Measurements from ENCODE around the gene HTR5A. TPM values are rescaled to one million over a fixed set of nuclear protein-coding genes. Genes with fewer than 3 reads are reported as not detected.

The HTR5A gene
- total and polyA plus RNA-seq, 2 donors (not counting 3 experiments of a cell fraction or from before 2014, with no cell fraction given): not detected

DNA sequence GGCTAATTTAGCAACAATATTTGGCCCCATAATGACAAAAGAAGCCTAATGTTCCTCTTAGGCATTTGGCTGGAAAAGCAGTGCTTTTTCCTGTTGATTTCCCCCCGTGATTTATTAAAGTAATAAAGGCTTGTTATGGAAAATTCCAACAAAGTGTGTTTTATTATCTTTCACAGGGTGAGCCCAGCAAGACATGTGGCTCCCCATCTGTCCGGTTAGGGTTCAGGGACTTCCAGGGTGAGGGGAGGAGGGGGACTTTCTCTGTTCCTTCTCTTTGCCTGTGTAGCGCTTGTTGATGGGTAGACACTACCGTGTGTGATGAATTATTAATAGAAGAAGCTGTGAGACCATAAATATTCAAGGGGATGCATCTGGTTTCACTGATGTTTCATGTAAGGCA, 39.0 kb downstream of the HTR5A start:
- Histone ChIP-seq H2AFZ (ENCODE audit: low read depth, low read length) (no peak overlapping the region), H4K20me1 (replicated peaks; ENCODE audit: control insufficient read depth, extremely low read depth, insufficient read depth, low read length) (no peaks in the 10 kb centered on the region), H3K4me2 (ENCODE audit: insufficient read depth, low read length) (no peak overlapping the region), H3K27ac (ENCODE audit: insufficient read depth, low read depth, low read length) (no peak overlapping the region), H3K9me1 (replicated peaks; ENCODE audit: control insufficient read depth, extremely low read depth, insufficient read depth, low read length) (no peaks in the 10 kb centered on the region), H3K9ac (replicated peaks; ENCODE audit: extremely low read depth, insufficient read depth, low read length) (no peak overlapping the region), H3K9me3 (replicated peaks; ENCODE audit: control insufficient read depth, insufficient read depth, low read length) (no peaks in the 10 kb centered on the region), H3K4me3 (replicated peaks in 1 of 3; ENCODE audit: insufficient read depth in 1 of 3, low read depth in 1 of 3, low read length in 3 of 3) (no peak overlapping the region), H3K4me1 (ENCODE audit: control insufficient read depth, extremely low read depth, insufficient read depth, low read length) (no peaks in the 10 kb centered on the region), H3K27me3 (ENCODE audit: control insufficient read depth in 2 of 2, insufficient read depth in 2 of 2, low read length in 2 of 2) (no peaks in the 10 kb centered on the region), H3K36me3 (ENCODE audit: control insufficient read depth in 2 of 2, extremely low read depth in 1 of 2, insufficient read depth in 2 of 2, low read length in 2 of 2) (no peaks in the 10 kb centered on the region), H3K79me2 (ENCODE audit: control insufficient read depth, insufficient read depth, low read length) (no peaks in the 10 kb centered on the region)
- TF ChIP-seq FOS (IDR thresholded peaks at IDR 0.05; ENCODE audit: borderline replicate concordance, insufficient read depth, low read length) (no peak), JUN (IDR thresholded peaks at IDR 0.05; ENCODE audit: borderline replicate concordance, insufficient read depth, insufficient read length, low read depth) (no peak), MYC (IDR thresholded peaks at IDR 0.05; ENCODE audit: low read depth, low read length) (no peak), EZH2 (IDR thresholded peaks at IDR 0.05; ENCODE audit: borderline replicate concordance, low read depth, low read length, severe bottlenecking) (no peak), POLR2AphosphoS5 (IDR thresholded peaks at IDR 0.05; ENCODE audit: insufficient read depth, low read depth, low read length) (no peak), GATA2 (IDR thresholded peaks at IDR 0.05; ENCODE audit: insufficient read depth, insufficient read length, low read depth, low read length) (no peak), POLR2A (IDR thresholded peaks at IDR 0.05; ENCODE audit: low read depth, low read length) (no peak)
- TF ChIP-seq, protein P1, sequence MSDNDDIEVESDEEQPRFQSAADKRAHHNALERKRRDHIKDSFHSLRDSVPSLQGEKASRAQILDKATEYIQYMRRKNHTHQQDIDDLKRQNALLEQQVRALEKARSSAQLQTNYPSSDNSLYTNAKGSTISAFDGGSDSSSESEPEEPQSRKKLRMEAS (IDR thresholded peaks at IDR 0.05; ENCODE audit: insufficient read depth, insufficient read length): no peak
- TF ChIP-seq, protein P2, sequence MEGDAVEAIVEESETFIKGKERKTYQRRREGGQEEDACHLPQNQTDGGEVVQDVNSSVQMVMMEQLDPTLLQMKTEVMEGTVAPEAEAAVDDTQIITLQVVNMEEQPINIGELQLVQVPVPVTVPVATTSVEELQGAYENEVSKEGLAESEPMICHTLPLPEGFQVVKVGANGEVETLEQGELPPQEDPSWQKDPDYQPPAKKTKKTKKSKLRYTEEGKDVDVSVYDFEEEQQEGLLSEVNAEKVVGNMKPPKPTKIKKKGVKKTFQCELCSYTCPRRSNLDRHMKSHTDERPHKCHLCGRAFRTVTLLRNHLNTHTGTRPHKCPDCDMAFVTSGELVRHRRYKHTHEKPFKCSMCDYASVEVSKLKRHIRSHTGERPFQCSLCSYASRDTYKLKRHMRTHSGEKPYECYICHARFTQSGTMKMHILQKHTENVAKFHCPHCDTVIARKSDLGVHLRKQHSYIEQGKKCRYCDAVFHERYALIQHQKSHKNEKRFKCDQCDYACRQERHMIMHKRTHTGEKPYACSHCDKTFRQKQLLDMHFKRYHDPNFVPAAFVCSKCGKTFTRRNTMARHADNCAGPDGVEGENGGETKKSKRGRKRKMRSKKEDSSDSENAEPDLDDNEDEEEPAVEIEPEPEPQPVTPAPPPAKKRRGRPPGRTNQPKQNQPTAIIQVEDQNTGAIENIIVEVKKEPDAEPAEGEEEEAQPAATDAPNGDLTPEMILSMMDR (IDR thresholded peaks at IDR 0.05; ENCODE audit: extremely low read depth in 1 of 2, insufficient read depth in 1 of 2, low read depth in 1 of 2, low read length in 2 of 2): no peak
- CTCF ChIA-PET: no interaction called here
- DNase-seq (ENCODE audit: low read depth, low spot score) (no peak), FAIRE-seq (no peak)
- intact Hi-C loops (cut with micrococcal nuclease) (no loop called here), dilution Hi-C loops (cut with MboI; ENCODE audit: extremely low pct_ligation_motif_present, low sequenced_read_pairs) (no loop called here)
- POLR2A ChIA-PET: no interaction called here
- no TSS peak for BruUV-seq (replicated peaks)

Measured in endothelial cell of umbilical vein (primary cell).